Pancreas (tissue), 10 donors: Measurements from ENCODE around the gene CORO1C. TPM values are rescaled to one million over a fixed set of nuclear protein-coding genes. Genes with fewer than 3 reads are reported as not detected.
A peak's percentile ranks its signal among the peaks of the same experiment; 100 is the strongest.

Experiments used
- ATAC-seq, 4 donors: fragments of 200-7000 bp; cut with Tn5 transposase; one replicate each; pipeline versions ENCODE4 v1.8.0 to v1.9.1; 2020; ENCODE audit warnings: mild to moderate bottlenecking in 4 of 4, moderate library complexity in 4 of 4
- DNase-seq, 6 donors: peaks; one replicate each; pipeline ENCODE4 v3.0.0-alpha.2; 2020
- FAIRE-seq: peaks from 2 replicates; lab custom pipeline; 2012; peaks lifted over from hg19 to GRCh38; lab: Jason Lieb, UNC
- H3K27ac ChIP-seq, 4 donors: fragments of 200-600 bp; sonication (generic); 1 replicate in 3 of 4; 2 replicates in 1 of 4; pipeline versions ENCODE4 v1.5.0 to v1.8.0; 2020
- H3K27me3 ChIP-seq, 4 donors: fragments of 200-600 bp; one replicate each; pipeline ENCODE4 v1.8.0; 2021
- H3K36me3 ChIP-seq, 3 donors: fragments of 200-600 bp; sonication (generic) in 1 of 3; one replicate each; pipeline versions ENCODE4 v1.5.0 to v1.8.0; 2020 to 2021
- H3K4me1 ChIP-seq, 3 donors: fragments of 200-600 bp; one replicate each; pipeline ENCODE4 v1.8.0; 2021
- H3K4me3 ChIP-seq, 4 donors: fragments of 200-600 bp; sonication (generic) in 2 of 4; one replicate each; pipeline versions ENCODE4 v1.5.0 to v1.8.0; 2020 to 2021
- H3K9me3 ChIP-seq, 4 donors: fragments of 200-600 bp; one replicate each; pipeline ENCODE4 v1.8.0; 2021
- WGBS, 2 donors: extraction: QIAGEN DNeasy Blood & Tissue Kit; methylation state at CpG; one replicate each; pipeline ENCODE4 v1.1.7; 2013; 5-methylcytosine and 5-hydroxymethylcytosine counted together
- intact Hi-C, 3 donors: fragments of 100-400 bp; cut with DNase I; formaldehyde crosslinking; loops; one replicate each; pipeline versions ENCODE4 v1.11.1 to v1.14.2; 2022
- polyA plus RNA-seq, 2 donors: library from polyadenylated mRNA; stranded (reverse); fragments of 200-250 nt; gene quantifications; one replicate each; pipeline ENCODE4 v1.2.3, GENCODE V29; 2013
- total RNA-seq, 6 donors: library from RNA; stranded (reverse); fragmentation: NEBNext Ultra II Directional in 4 of 6; extraction: Animal tissue kit (Norgen Biotek cat#: 25700) in 4 of 6; gene quantifications; one replicate each; pipeline versions ENCODE4 v1.2.1 to v1.2.4, GENCODE V29; 2021 to 2023
- TF ChIP-seq, protein P1 (sequence below), 4 donors: fragments of 200-600 bp; sonication (generic) in 3 of 4; IDR thresholded peaks; one replicate each; pipeline versions ENCODE4 v1.5.0 to v1.8.0; 2021; ENCODE audit warnings: antibody characterized with exemption in 4 of 4
- donor health status: healthy with polysubstance abuse.
- donor health status: DM: no; HTN: no; CAD: no; lungs with moderate emphysema.
- donor health status: DM: no; HTN: no; CAD: no.
- donor health status: control.
- donor health status: control.
- donor health status: Bipolar disorder and iron deficiency.
- donor health status: DM: yes; HTN: yes; CAD: no.
- donor health status: DM: no; HTN: no; CAD: no.
- donor health status: DM: no; HTN: no; CAD: no.
- donor health status: DM: yes; HTN: yes; CAD: no.

The CORO1C gene
- total and polyA plus RNA-seq, 8 donors, result 9.9 to 62.3 (median 15.4) TPM

GRCh38 chr12:108730365-108731104 is 783 bp downstream of the CORO1C start:
- no peaks in the 10 kb centered on the region for H3K9me3 ChIP-seq
- H3K4me3 ChIP-seq, result peak overlapping the region; percentile 65 to 84 (median 78)
- peak; percentile 8 to 19 (median 12) for ATAC-seq
- peaks cover 4 to 33% (median 12%) of the 10 kb centered on the region in 3 donors for H3K4me1 ChIP-seq
- FAIRE-seq, result no peak
- peak; percentile 51 to 83 (median 64) for DNase-seq
- intact Hi-C loops, result no loop called here
- 0% methylated on average over 43 to 45 of the region's 45 CpGs for WGBS, 2 donors
- peak overlapping the region; percentile 88 to 95 (median 92) for H3K27ac ChIP-seq
- no peaks in the 10 kb centered on the region for H3K36me3 ChIP-seq
- TF ChIP-seq, protein P1, sequence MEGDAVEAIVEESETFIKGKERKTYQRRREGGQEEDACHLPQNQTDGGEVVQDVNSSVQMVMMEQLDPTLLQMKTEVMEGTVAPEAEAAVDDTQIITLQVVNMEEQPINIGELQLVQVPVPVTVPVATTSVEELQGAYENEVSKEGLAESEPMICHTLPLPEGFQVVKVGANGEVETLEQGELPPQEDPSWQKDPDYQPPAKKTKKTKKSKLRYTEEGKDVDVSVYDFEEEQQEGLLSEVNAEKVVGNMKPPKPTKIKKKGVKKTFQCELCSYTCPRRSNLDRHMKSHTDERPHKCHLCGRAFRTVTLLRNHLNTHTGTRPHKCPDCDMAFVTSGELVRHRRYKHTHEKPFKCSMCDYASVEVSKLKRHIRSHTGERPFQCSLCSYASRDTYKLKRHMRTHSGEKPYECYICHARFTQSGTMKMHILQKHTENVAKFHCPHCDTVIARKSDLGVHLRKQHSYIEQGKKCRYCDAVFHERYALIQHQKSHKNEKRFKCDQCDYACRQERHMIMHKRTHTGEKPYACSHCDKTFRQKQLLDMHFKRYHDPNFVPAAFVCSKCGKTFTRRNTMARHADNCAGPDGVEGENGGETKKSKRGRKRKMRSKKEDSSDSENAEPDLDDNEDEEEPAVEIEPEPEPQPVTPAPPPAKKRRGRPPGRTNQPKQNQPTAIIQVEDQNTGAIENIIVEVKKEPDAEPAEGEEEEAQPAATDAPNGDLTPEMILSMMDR (IDR thresholded peaks at IDR 0.05), result no peak
- H3K27me3 ChIP-seq, result no peaks in the 10 kb centered on the region

GRCh38 chr12:108729612-108730364 is 1.5 kb downstream of the CORO1C start:
- WGBS, 2 donors, result 16 to 17% methylated on average over 15 of the region's 15 CpGs
- TF ChIP-seq, protein P1 (IDR thresholded peaks at IDR 0.05), result no peak
- peaks cover 4 to 33% (median 12%) of the 10 kb centered on the region in 3 donors for H3K4me1 ChIP-seq
- intact Hi-C loops, result no loop called here
- H3K4me3 ChIP-seq, result peak overlapping the region; percentile 65 to 84 (median 78)
- ATAC-seq (no peak), FAIRE-seq (no peak), DNase-seq (no peak)
- no peaks in the 10 kb centered on the region for H3K36me3 ChIP-seq
- H3K27ac ChIP-seq, result peak overlapping the region; percentile 88 to 95 (median 92)
- H3K9me3 ChIP-seq, result no peaks in the 10 kb centered on the region
- no peaks in the 10 kb centered on the region for H3K27me3 ChIP-seq

- Histone ChIP-seq H3K36me3 (no peaks in the 10 kb centered on the region), H3K27ac (peak overlapping the region in 2 of 4 donors; percentile 94 to 95), H3K4me3 (peak overlapping the region in 1 of 4 donors; percentile 84), H3K27me3 (no peaks in the 10 kb centered on the region), H3K4me1 (peaks cover 4 to 26% (median 12%) of the 10 kb centered on the region in 3 donors), H3K9me3 (no peaks in the 10 kb centered on the region)
- intact Hi-C loops, result no loop called here
- WGBS, 2 donors, result 32 to 34% methylated on average over 9 of the region's 9 CpGs
- DNase-seq (no peak), ATAC-seq (no peak), FAIRE-seq (no peak)
- TF ChIP-seq, protein P1 (IDR thresholded peaks at IDR 0.05), result no peak
Measured at GRCh38 chr12:108728820-108729611, 2.3 kb downstream of the CORO1C start.

GRCh38 chr12:108727868-108728735 is 3.2 kb downstream of the CORO1C start:
- TF ChIP-seq, protein P1 (IDR thresholded peaks at IDR 0.05), result no peak
- Histone ChIP-seq H3K4me1 (peaks cover 4 to 30% (median 12%) of the 10 kb centered on the region in 3 donors), H3K9me3 (no peaks in the 10 kb centered on the region), H3K27ac (no peak overlapping the region), H3K27me3 (no peaks in the 10 kb centered on the region), H3K4me3 (no peak overlapping the region), H3K36me3 (no peaks in the 10 kb centered on the region)
- no peak for FAIRE-seq
- 77 to 82% methylated on average over 7 of the region's 7 CpGs for WGBS, 2 donors
- intact Hi-C loops, result no loop called here
- no peak for ATAC-seq
- DNase-seq, result no peak
